A375 (cell line): ENCODE measurements around the gene CIB1. TPM values are rescaled to one million over a fixed set of nuclear protein-coding genes. Genes with fewer than 3 reads are reported as not detected.

ENCODE experiments used
- small RNA-seq: library from RNA; depleted of rRNA; stranded (forward); fragments of <200 nt; gene quantifications from one replicate; pipeline ENCODE3, GENCODE V24; 2014
- total RNA-seq: library from RNA; depleted of rRNA; stranded (reverse); fragments of >200 nt; shearing (Covaris generic); gene quantifications from 2 replicates; pipeline ENCODE4 v1.2.3, GENCODE V29; 2014; rRNA removed

Gene CIB1
- 34.4 and 38.9 TPM in 2 replicates for total RNA-seq

GRCh38 chr15:90233387-90234095 lies at the start of gene CIB1:
Gene CIB1 (minus strand): TSS chr15:90233941. CDS start chr15:90233885, 56 bp downstream.

GRCh38 chr15:90265271-90266060 lies 31.7 kb upstream of the CIB1 start, which contains the start of gene NGRN:
Gene NGRN (plus strand): TSS chr15:90265672. CDS start chr15:90265713, 41 bp downstream.

GRCh38 chr15:90249203-90249863 lies 15.6 kb upstream of the CIB1 start, which contains the start of gene TTLL13:
Gene TTLL13 (plus strand): TSS chr15:90249556. CDS start chr15:90250631, 1,075 bp downstream.

GRCh38 chr15:90234096-90234988 lies 601 bp upstream of the CIB1 start, which contains the start of gene GDPGP1:
Gene GDPGP1 (plus strand): TSS chr15:90234209. CDS start chr15:90240909, 6,700 bp downstream.

GRCh38 chr15:90201130-90201943 lies 32.4 kb downstream of the CIB1 start, which contains the start of gene SEMA4B:
Gene SEMA4B (plus strand): TSS chr15:90201330. CDS start chr15:90201579, 249 bp downstream.

Small RNA genes lying within 50 kb of the gene (small RNA-seq; reads per million reads assigned to genes)
- not detected for gene AC091167.3

Other genes with a start within 250 kb of the CIB1 start
- gene ZNF710, start 232.6 kb downstream of the CIB1 start, total RNA-seq = 9.4 and 11.1 TPM in 2 replicates
- 28.2 and 31.9 TPM in 2 replicates for gene IDH2, start 131.5 kb downstream of the CIB1 start, total RNA-seq
- gene SEMA4B, start 32.6 kb downstream of the CIB1 start, total RNA-seq = 11.5 and 23.6 TPM in 2 replicates
- gene GDPGP1, start 268 bp upstream of the CIB1 start, total RNA-seq = 5.1 and 5.9 TPM in 2 replicates
- 0.19 TPM in 1 of 2 replicates, not detected in the other for gene TTLL13, start 15.6 kb upstream of the CIB1 start, total RNA-seq
- 84.7 and 90.9 TPM in 2 replicates for gene NGRN, start 31.7 kb upstream of the CIB1 start, total RNA-seq
- gene ZNF774, start 118.3 kb upstream of the CIB1 start, total RNA-seq = 1.2 and 3.4 TPM in 2 replicates
- gene IQGAP1, start 154.3 kb upstream of the CIB1 start, total RNA-seq = 171 and 192 TPM in 2 replicates